ENCODE results near the gene CRIM1.
A peak's percentile ranks its signal among the peaks of the same experiment; 100 is the strongest.

CRIM1 gene

DNA sequence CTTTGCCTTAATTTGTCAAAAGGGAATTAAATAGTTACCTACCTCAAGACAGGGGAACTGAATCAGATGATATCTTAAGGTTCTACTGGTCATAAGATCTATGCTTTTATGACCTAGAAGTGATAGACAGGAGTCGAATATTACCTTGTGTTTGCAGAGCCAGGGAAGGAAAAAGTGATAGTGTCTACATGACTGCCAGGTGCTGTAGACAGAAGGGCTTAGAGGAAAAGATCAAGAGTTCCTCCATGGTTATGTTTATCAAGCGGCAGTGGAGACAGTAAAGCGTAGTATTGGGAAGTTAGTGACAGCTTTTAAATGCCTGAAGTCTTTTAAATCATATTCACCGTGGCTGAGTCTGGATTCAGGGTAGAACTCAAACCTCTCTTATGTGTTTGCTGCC is 11.9 kb downstream of the CRIM1 start:
- Histone ChIP-seq H3K4me3 (ENCODE audit: low read depth in 1 of 2, low read length in 2 of 2) (no peak overlapping the region), H3K9me3 (ENCODE audit: low read length) (no peaks in the 10 kb centered on the region), H3K27ac (ENCODE audit: low read depth, low read length) (no peak overlapping the region), H3K27me3 (ENCODE audit: control insufficient read depth in 1 of 2, insufficient read depth in 2 of 2, low read length in 2 of 2) (no peaks in the 10 kb centered on the region), H3K4me1 (ENCODE audit: insufficient read depth, low read length) (peaks cover 59% of the 10 kb centered on the region), H3K36me3 (ENCODE audit: insufficient read depth, low read length) (no peaks in the 10 kb centered on the region), H3K9ac (ENCODE audit: low read length) (no peak overlapping the region)

DNA sequence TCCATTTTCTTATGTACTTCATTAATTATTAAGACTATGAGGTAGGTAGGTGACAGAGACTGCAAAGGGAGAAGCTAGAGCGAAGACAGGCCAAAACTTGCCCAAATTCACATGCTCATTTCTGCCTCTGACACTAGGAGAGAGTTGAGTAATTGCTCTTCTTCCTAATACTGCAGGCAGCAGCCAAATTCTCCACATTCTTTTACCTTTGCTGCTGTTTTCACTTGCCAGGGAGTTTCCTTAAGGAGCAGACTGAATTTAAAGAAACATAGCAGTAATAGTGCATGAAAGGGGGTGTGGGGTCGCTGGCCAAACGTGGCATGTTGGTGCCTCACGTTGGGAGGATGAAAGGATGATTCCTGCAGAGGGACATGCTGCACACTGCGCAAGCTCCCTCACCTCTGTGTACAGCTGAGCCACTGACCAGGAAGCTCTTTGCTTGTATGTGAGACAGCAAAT is 12.3 kb downstream of the CRIM1 start:
- H3K9ac ChIP-seq (ENCODE audit: low read length), result no peak overlapping the region
- H3K27me3 ChIP-seq (ENCODE audit: control insufficient read depth in 1 of 2, insufficient read depth in 2 of 2, low read length in 2 of 2), result no peaks in the 10 kb centered on the region
- peaks cover 61% of the 10 kb centered on the region for H3K4me1 ChIP-seq (ENCODE audit: insufficient read depth, low read length)
- H3K4me3 ChIP-seq (ENCODE audit: low read depth in 1 of 2, low read length in 2 of 2), result no peak overlapping the region
- H3K36me3 ChIP-seq (ENCODE audit: insufficient read depth, low read length), result no peaks in the 10 kb centered on the region
- no peak overlapping the region for H3K27ac ChIP-seq (ENCODE audit: low read depth, low read length)
- no peaks in the 10 kb centered on the region for H3K9me3 ChIP-seq (ENCODE audit: low read length)

DNA sequence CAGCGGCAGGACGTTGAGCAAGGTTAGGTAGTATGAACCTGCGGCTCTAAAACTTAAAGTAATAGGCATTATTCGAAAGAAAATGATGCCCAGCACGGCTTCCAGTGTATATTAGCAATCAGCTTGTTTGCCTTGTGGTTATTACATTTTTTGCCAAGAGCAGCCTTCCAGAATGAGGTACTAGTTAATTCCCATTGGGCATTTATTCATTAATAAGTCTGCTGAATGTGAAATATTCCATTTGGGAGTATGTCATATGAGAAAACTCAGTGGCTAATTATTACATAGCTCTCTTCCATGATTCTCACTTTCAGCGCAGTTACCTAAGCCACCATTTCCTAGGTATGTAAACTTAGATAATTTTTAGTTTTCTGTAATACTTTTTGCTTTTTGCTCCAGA is 12.9 kb downstream of the CRIM1 start:
- H3K4me1 ChIP-seq (ENCODE audit: insufficient read depth, low read length), result peaks cover 67% of the 10 kb centered on the region
- no peaks in the 10 kb centered on the region for H3K9me3 ChIP-seq (ENCODE audit: low read length)
- no peaks in the 10 kb centered on the region for H3K27me3 ChIP-seq (ENCODE audit: control insufficient read depth in 1 of 2, insufficient read depth in 2 of 2, low read length in 2 of 2)
- H3K9ac ChIP-seq (ENCODE audit: low read length), result no peak overlapping the region
- H3K27ac ChIP-seq (ENCODE audit: low read depth, low read length), result no peak overlapping the region
- H3K4me3 ChIP-seq (ENCODE audit: low read depth in 1 of 2, low read length in 2 of 2), result no peak overlapping the region
- no peaks in the 10 kb centered on the region for H3K36me3 ChIP-seq (ENCODE audit: insufficient read depth, low read length)

DNA sequence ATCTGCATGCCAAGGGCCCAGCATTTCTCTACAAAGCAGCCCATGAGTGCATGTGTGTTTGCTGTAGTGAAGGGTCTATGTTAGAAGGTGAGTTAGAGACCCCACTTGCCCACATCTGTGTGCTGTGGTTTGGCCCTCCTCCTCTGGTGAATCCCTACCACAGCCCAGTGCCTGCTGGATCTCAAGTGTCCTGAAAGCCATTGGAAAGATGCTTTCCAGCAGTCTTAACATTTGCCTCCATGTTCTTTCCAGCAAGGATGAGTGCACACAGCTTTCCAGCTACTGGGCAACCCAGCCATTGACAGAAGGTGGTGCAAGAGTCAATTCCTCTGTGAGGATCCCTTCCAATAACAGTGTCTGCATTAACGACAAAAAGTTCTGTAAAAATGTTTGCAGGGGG is 13.6 kb downstream of the CRIM1 start:
- no peak overlapping the region for H3K4me3 ChIP-seq (ENCODE audit: low read depth in 1 of 2, low read length in 2 of 2)
- H3K4me1 ChIP-seq (ENCODE audit: insufficient read depth, low read length), result peaks cover 74% of the 10 kb centered on the region
- H3K9me3 ChIP-seq (ENCODE audit: low read length), result no peaks in the 10 kb centered on the region
- H3K27ac ChIP-seq (ENCODE audit: low read depth, low read length), result no peak overlapping the region
- no peaks in the 10 kb centered on the region for H3K27me3 ChIP-seq (ENCODE audit: control insufficient read depth in 1 of 2, insufficient read depth in 2 of 2, low read length in 2 of 2)
- H3K36me3 ChIP-seq (ENCODE audit: insufficient read depth, low read length), result no peaks in the 10 kb centered on the region
- no peak overlapping the region for H3K9ac ChIP-seq (ENCODE audit: low read length)

DNA sequence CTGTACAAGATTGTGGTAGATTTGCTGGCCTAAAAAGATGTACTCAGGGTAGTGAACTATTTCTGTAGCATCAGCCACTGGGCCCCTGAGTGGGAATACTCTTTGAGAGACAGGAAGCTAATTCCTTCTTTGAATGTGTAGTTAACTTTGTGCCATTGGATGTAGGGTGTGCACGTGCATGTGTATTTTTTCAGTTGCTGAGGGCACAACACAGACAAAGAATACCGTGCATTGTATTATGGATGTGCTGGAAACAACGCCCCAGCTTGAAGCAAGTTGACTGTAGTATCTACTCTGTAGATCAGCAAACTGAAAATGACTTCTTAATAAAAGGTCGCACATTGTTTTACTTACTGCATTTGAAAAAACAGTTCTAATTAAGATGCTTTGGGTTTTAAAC is 14.1 kb downstream of the CRIM1 start:
- H3K9ac ChIP-seq (ENCODE audit: low read length), result no peak overlapping the region
- no peaks in the 10 kb centered on the region for H3K27me3 ChIP-seq (ENCODE audit: control insufficient read depth in 1 of 2, insufficient read depth in 2 of 2, low read length in 2 of 2)
- H3K36me3 ChIP-seq (ENCODE audit: insufficient read depth, low read length), result no peaks in the 10 kb centered on the region
- no peak overlapping the region for H3K4me3 ChIP-seq (ENCODE audit: low read depth in 1 of 2, low read length in 2 of 2)
- no peaks in the 10 kb centered on the region for H3K9me3 ChIP-seq (ENCODE audit: low read length)
- no peak overlapping the region for H3K27ac ChIP-seq (ENCODE audit: low read depth, low read length)
- H3K4me1 ChIP-seq (ENCODE audit: insufficient read depth, low read length), result peaks cover 79% of the 10 kb centered on the region

DNA sequence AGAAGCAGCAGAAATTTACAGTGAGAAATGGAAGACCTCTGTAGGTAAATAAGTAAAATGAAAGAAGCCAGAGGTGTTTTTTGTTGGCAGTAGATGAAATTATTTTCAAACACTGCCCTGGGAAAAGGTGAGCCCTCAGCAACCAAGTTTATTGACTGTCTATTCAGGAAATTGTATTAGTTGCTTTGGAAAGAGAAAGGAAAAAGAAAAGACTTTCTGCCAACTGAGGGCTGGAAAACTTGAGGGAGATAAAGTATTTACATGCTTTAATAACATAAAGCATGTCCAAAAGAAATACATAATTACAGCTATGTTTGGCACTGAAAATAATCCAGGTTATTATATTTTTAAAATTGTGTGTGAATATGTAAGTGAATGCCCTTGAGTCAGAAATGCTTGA is 14.7 kb downstream of the CRIM1 start:
- Histone ChIP-seq H3K27me3 (ENCODE audit: control insufficient read depth in 1 of 2, insufficient read depth in 2 of 2, low read length in 2 of 2) (no peaks in the 10 kb centered on the region), H3K4me1 (ENCODE audit: insufficient read depth, low read length) (peaks cover 84% of the 10 kb centered on the region), H3K4me3 (ENCODE audit: low read depth in 1 of 2, low read length in 2 of 2) (no peak overlapping the region), H3K27ac (ENCODE audit: low read depth, low read length) (no peak overlapping the region), H3K9ac (ENCODE audit: low read length) (no peak overlapping the region), H3K36me3 (ENCODE audit: insufficient read depth, low read length) (no peaks in the 10 kb centered on the region), H3K9me3 (ENCODE audit: low read length) (no peaks in the 10 kb centered on the region)

DNA sequence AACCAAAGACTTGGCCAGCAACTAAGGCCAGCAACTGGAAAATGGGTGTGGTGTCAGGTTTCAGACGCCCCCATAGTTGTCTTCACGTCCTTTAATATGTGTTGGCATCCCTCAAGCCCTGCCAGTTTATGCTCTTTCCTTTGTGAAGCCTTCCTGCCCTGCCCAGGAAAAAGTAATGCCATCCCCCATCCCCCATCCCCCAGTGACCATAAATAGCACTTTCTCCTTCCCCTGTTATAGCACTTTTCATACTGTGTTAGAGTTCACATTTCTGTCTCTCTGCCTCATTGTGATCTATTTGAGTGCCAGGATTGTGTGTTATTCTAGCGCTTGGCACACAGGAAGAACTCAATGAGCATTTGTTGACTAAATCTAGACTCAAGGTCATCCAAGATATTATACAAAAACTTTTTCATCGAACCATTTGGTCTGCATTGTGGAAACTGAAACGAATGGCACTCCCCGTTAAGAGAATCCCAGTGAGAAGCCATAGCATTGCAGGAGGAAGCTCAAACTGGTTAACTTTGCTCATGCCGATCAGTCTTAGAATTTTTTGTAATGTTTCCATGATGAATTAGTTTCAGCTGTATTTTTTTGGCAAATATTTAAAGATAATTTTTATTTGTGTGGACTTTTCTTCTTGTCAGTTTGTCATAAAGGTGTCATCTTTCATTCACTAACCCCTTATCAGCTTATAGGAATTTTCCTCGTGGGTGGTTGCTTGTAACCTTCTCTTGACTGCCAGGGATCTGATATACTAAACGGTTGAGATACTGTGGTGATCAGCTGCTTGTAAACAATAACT is 15.7 kb downstream of the CRIM1 start:
- no peak overlapping the region for H3K27ac ChIP-seq (ENCODE audit: low read depth, low read length)
- no peak overlapping the region for H3K9ac ChIP-seq (ENCODE audit: low read length)
- no peaks in the 10 kb centered on the region for H3K9me3 ChIP-seq (ENCODE audit: low read length)
- H3K36me3 ChIP-seq (ENCODE audit: insufficient read depth, low read length), result no peaks in the 10 kb centered on the region
- peaks cover 92% of the 10 kb centered on the region for H3K4me1 ChIP-seq (ENCODE audit: insufficient read depth, low read length)
- H3K27me3 ChIP-seq (ENCODE audit: control insufficient read depth in 1 of 2, insufficient read depth in 2 of 2, low read length in 2 of 2), result no peaks in the 10 kb centered on the region
- no peak overlapping the region for H3K4me3 ChIP-seq (ENCODE audit: low read depth in 1 of 2, low read length in 2 of 2)

DNA sequence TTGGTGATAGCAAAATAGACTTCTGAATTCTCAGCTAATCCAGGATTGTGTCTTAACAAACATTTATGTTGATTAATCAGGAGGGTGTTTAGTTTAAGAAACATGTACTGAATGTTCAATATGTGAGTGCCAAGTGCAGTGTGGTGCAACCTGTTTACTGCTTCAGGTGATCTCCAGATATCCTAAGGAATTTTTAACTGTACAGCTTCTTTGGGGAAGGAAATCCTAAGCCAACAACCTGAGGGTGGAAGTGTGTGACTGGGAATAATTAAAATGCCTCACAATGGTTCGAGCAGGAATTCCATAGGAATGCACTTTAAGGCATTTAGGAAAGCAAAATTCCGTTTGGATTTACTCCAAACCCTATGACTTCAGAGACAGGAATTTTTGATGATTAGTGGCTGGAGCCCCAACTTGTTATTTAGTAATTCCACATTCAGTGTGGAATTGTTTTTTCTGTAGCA is 16.4 kb downstream of the CRIM1 start:
- H3K36me3 ChIP-seq (ENCODE audit: insufficient read depth, low read length), result no peaks in the 10 kb centered on the region
- H3K9me3 ChIP-seq (ENCODE audit: low read length), result no peaks in the 10 kb centered on the region
- no peak overlapping the region for H3K4me3 ChIP-seq (ENCODE audit: low read depth in 1 of 2, low read length in 2 of 2)
- H3K27ac ChIP-seq (ENCODE audit: low read depth, low read length), result no peak overlapping the region
- H3K4me1 ChIP-seq (ENCODE audit: insufficient read depth, low read length), result peaks cover 92% of the 10 kb centered on the region
- H3K9ac ChIP-seq (ENCODE audit: low read length), result no peak overlapping the region
- H3K27me3 ChIP-seq (ENCODE audit: control insufficient read depth in 1 of 2, insufficient read depth in 2 of 2, low read length in 2 of 2), result no peaks in the 10 kb centered on the region

DNA sequence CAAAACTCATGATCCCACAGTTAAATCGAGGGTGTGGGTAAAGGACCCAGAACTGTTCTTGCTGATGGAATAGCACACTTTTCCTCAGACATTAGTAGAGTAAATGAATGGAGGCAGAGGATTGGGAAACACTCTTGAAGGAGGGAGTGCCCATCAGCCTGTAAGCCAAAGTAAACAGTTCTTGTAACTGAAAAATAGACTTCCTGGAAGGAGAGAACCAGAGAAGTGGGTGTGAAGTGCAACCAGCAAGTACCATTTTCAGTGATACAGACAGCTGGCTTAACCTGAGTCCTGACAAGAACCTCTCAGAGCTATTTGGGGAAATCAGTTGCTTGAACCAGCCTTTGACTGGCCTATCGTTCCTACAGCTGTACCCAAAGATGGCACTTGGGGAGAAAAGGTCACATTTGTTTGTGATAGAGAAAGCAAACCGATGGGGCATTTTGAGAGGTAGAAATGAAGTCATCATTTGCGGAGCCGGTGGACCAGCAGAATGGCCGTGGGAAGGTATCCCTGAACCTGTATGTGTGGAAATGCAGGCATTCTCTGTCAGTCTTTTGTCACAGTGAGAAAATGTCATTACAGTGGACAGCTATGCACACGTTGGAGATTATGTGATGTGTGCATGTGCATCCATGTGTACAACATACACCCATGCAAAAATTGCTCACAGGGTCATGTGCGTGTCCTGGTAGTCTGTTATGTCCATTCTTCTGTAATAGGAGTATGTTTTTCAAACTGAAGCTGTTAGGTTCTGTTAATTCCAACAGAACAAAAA is 17.8 kb downstream of the CRIM1 start:
- no peaks in the 10 kb centered on the region for H3K9me3 ChIP-seq (ENCODE audit: low read length)
- peaks cover 82% of the 10 kb centered on the region for H3K4me1 ChIP-seq (ENCODE audit: insufficient read depth, low read length)
- no peak overlapping the region for H3K4me3 ChIP-seq (ENCODE audit: low read depth in 1 of 2, low read length in 2 of 2)
- H3K27ac ChIP-seq (ENCODE audit: low read depth, low read length), result peak overlapping the region; percentile 31
- no peaks in the 10 kb centered on the region for H3K27me3 ChIP-seq (ENCODE audit: control insufficient read depth in 1 of 2, insufficient read depth in 2 of 2, low read length in 2 of 2)
- H3K36me3 ChIP-seq (ENCODE audit: insufficient read depth, low read length), result no peaks in the 10 kb centered on the region
- no peak overlapping the region for H3K9ac ChIP-seq (ENCODE audit: low read length)

DNA sequence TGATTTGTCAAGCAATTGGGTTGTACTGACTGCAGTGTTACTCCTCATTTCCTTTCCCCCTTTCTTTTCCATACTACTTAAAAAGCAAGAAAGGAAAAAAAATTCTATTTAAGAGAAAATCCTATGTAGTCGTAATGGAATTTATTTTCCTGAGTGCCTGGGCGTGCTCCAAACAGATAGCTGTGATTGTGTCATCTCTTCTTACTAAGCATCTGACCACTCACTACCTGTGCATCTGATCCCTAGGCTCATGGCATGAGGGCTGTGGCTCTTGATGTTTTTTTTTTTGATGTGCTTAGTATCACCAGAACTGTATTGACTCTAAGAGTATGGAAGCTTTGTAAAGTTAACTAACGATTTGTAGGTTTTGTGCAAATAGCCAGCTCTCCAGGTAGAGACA is 19.0 kb downstream of the CRIM1 start:
- Histone ChIP-seq H3K9me3 (ENCODE audit: low read length) (no peaks in the 10 kb centered on the region), H3K36me3 (ENCODE audit: insufficient read depth, low read length) (no peaks in the 10 kb centered on the region), H3K4me3 (ENCODE audit: low read depth in 1 of 2, low read length in 2 of 2) (no peak overlapping the region), H3K27ac (ENCODE audit: low read depth, low read length) (peak overlapping the region; percentile 14), H3K27me3 (ENCODE audit: control insufficient read depth in 1 of 2, insufficient read depth in 2 of 2, low read length in 2 of 2) (no peaks in the 10 kb centered on the region), H3K4me1 (ENCODE audit: insufficient read depth, low read length) (peaks cover 71% of the 10 kb centered on the region), H3K9ac (ENCODE audit: low read length) (no peak overlapping the region)

DNA sequence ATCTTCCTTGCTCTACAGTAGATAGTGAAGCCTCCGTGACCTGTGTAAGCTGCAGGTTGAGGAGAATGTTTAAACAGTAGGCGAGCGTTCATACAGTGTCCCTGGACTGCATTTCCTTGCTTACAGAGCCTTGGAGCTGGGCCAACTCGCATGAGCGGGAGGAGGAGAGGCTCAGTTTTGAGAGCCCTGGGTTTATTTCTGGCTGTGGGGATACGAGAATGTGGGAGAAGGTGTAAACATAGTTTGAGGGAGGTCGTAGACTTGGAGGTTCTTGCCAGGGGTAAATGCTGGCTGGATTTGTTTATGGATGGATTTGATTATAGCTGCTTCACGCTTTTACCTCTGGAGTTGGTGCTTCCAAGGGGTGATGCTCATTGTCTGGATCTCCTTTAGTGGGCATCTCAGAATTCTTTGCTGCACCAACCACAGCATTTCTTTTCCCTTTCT is 20.8 kb downstream of the CRIM1 start:
- no peak overlapping the region for H3K4me3 ChIP-seq (ENCODE audit: low read depth in 1 of 2, low read length in 2 of 2)
- H3K9me3 ChIP-seq (ENCODE audit: low read length), result no peaks in the 10 kb centered on the region
- peaks cover 9% of the 10 kb centered on the region for H3K36me3 ChIP-seq (ENCODE audit: insufficient read depth, low read length)
- no peaks in the 10 kb centered on the region for H3K27me3 ChIP-seq (ENCODE audit: control insufficient read depth in 1 of 2, insufficient read depth in 2 of 2, low read length in 2 of 2)
- peaks cover 65% of the 10 kb centered on the region for H3K4me1 ChIP-seq (ENCODE audit: insufficient read depth, low read length)
- peak overlapping the region; percentile 61 for H3K27ac ChIP-seq (ENCODE audit: low read depth, low read length)
- no peak overlapping the region for H3K9ac ChIP-seq (ENCODE audit: low read length)
